OCI-LY7 (cell line): ENCODE measurements around the gene ACADSB. TPM values are rescaled to one million over a fixed set of nuclear protein-coding genes. Genes with fewer than 3 reads are reported as not detected.

Source experiments
- BruUV-seq: library from RNA; stranded (reverse); fragments of 400-500 nt; replicated peaks from 2 replicates; lab custom pipeline; 2021; lab: Mats Ljungman, UMichigan
- CTCF ChIA-PET: fragments of 300-600 bp; sonication (Branson Sonifier 250); formaldehyde crosslinking; loops from one replicate; lab custom pipeline; 2022; ENCODE audit warnings: antibody characterized with exemption; ENCODE audit not compliant: unreplicated experiment; lab: Charles Lee
- POLR2A ChIA-PET: fragments of 300-600 bp; sonication (Branson Sonifier 250); formaldehyde crosslinking; loops from one replicate; lab custom pipeline; 2022; ENCODE audit warnings: antibody characterized with exemption; lab: Charles Lee
- DNase-seq: peaks from one replicate; pipeline ENCODE4 v3.0.0-alpha.2; 2015; ENCODE audit warnings: low spot score
- H2AFZ ChIP-seq: fragments of 200-600 bp; sonication (generic), shearing (Covaris generic); 2 replicates; pipeline ENCODE4 v1.6.1; 2014; ENCODE audit warnings: mild to moderate bottlenecking, antibody characterized with exemption, low read length, moderate library complexity
- H3K27ac ChIP-seq: fragments of 200-600 bp; sonication (generic); 2 replicates; pipeline ENCODE4 v1.5.1; 2014; ENCODE audit warnings: mixed run types, low read depth, mild to moderate bottlenecking, moderate library complexity, low read length, inconsistent platforms; ENCODE audit not compliant: poor library complexity, severe bottlenecking
- H3K36me3 ChIP-seq: fragments of 200-600 bp; sonication (generic); 2 replicates; pipeline ENCODE4 v1.6.1; 2014; ENCODE audit warnings: mild to moderate bottlenecking, antibody characterized with exemption, low read length, moderate library complexity, mixed read lengths; ENCODE audit not compliant: insufficient read depth
- H3K4me1 ChIP-seq: fragments of 200-600 bp; sonication (generic); 2 replicates; pipeline ENCODE4 v1.5.1; 2014; ENCODE audit warnings: mild to moderate bottlenecking, low read length; ENCODE audit not compliant: insufficient read depth, poor library complexity, severe bottlenecking
- H3K4me2 ChIP-seq: fragments of 200-600 bp; sonication (generic); 2 replicates; pipeline ENCODE4 v1.6.1; 2014; ENCODE audit warnings: mild to moderate bottlenecking, low read length
- H3K4me3 ChIP-seq: fragments of 200-600 bp; sonication (generic); 2 replicates; pipeline ENCODE4 v1.5.1; 2014; ENCODE audit warnings: mild to moderate bottlenecking, low read depth, low read length; ENCODE audit not compliant: poor library complexity, severe bottlenecking
- H3K79me2 ChIP-seq: fragments of 200-600 bp; sonication (generic); 2 replicates; pipeline ENCODE4 v1.6.1; 2016; ENCODE audit warnings: low read depth, mild to moderate bottlenecking, low read length, moderate library complexity, mixed read lengths; ENCODE audit not compliant: insufficient read depth
- H3K9me2 ChIP-seq: fragments of 200-600 bp; sonication (generic); 2 replicates; pipeline ENCODE4 v1.6.1; 2016; ENCODE audit warnings: mild to moderate bottlenecking, low read length, mixed read lengths; ENCODE audit not compliant: insufficient read depth
- H3K9me3 ChIP-seq: fragments of 200-600 bp; sonication (generic); 2 replicates; pipeline ENCODE4 v1.6.1; 2014; ENCODE audit warnings: mild to moderate bottlenecking, mixed run types, low read length, mixed read lengths
- H4K20me1 ChIP-seq: fragments of 200-600 bp; sonication (generic); 2 replicates; pipeline ENCODE4 v1.6.1; 2014; ENCODE audit warnings: mild to moderate bottlenecking, antibody characterized with exemption, low read length, moderate library complexity, mixed read lengths; ENCODE audit not compliant: insufficient read depth
- CTCF ChIP-seq: fragments of 200-600 bp; sonication (generic); conservative IDR thresholded peaks from 2 replicates; pipeline ENCODE4 v1.5.1; 2014; ENCODE audit warnings: mild to moderate bottlenecking, antibody characterized with exemption, low read length, moderate library complexity, mixed read lengths
- EZH2phosphoT487 ChIP-seq: fragments of 200-600 bp; sonication (generic); IDR thresholded peaks from 2 replicates; pipeline ENCODE4 v1.6.1; 2018; ENCODE audit warnings: low read depth, borderline replicate concordance, mild to moderate bottlenecking, mixed run types, antibody characterized with exemption, low read length, moderate library complexity, mixed read lengths
- intact Hi-C: fragments of 100-400 bp; cut with micrococcal nuclease; formaldehyde crosslinking; loops from one replicate; pipeline ENCODE4 v1.10.0; 2022; ENCODE audit not compliant: unreplicated experiment
- total RNA-seq, 2 experiments: library from RNA; depleted of rRNA in 1 of 2; stranded (reverse); fragments of >200 nt in 1 of 2; shearing (Covaris generic) in 1 of 2; gene quantifications; 2 replicates each; pipeline ENCODE4 v1.2.3, GENCODE V29; 2014 to 2022

ACADSB gene
- total RNA-seq, 2 experiments from 2014 or later: 3.7 to 14.7 TPM

- TF ChIP-seq EZH2phosphoT487 (no peak), CTCF (no peak)
- H3K27ac ChIP-seq: no peak overlapping the region
- H3K36me3 ChIP-seq: peaks cover 75% of the 10 kb centered on the region
- intact Hi-C loops: no loop called here
- H3K9me3 ChIP-seq: no peaks in the 10 kb centered on the region
- no peaks in the 10 kb centered on the region for H3K79me2 ChIP-seq
- CTCF ChIA-PET: no interaction called here
- no peak overlapping the region for H3K4me2 ChIP-seq
- no peaks in the 10 kb centered on the region for H4K20me1 ChIP-seq
- POLR2A ChIA-PET: interaction anchor here (0.6 to 1.2 kb wide), 2 partner anchors 9 to 11 kb away, joined by 3 to 4 read pairs; no protein-coding TSS in a partner anchor
- no peaks in the 10 kb centered on the region for H3K9me2 ChIP-seq
- BruUV-seq: no TSS peak
- no peak overlapping the region for H3K4me3 ChIP-seq
- no peak overlapping the region for H2AFZ ChIP-seq
- DNase-seq: no peak
- peaks cover 4% of the 10 kb centered on the region for H3K4me1 ChIP-seq
These were observed 18.5 kb upstream of the ACADSB start for GRCh38 chr10:122990278-122990677.

GRCh38 chr10:122992031-122992585 is 16.7 kb upstream of the ACADSB start:
- BruUV-seq: no TSS peak
- no peak for DNase-seq
- ChIA-PET CTCF (no interaction called here), POLR2A (no interaction called here)
- H3K4me1 ChIP-seq: peaks cover 4% of the 10 kb centered on the region
- no peaks in the 10 kb centered on the region for H3K9me3 ChIP-seq
- no peak overlapping the region for H3K4me2 ChIP-seq
- no peak overlapping the region for H3K4me3 ChIP-seq
- no peak overlapping the region for H3K27ac ChIP-seq
- TF ChIP-seq EZH2phosphoT487 (no peak), CTCF (no peak)
- no peak overlapping the region for H2AFZ ChIP-seq
- H3K79me2 ChIP-seq: no peaks in the 10 kb centered on the region
- intact Hi-C loops: no loop called here
- H4K20me1 ChIP-seq: no peaks in the 10 kb centered on the region
- peaks cover 84% of the 10 kb centered on the region for H3K36me3 ChIP-seq
- no peaks in the 10 kb centered on the region for H3K9me2 ChIP-seq

GRCh38 chr10:122993797-122994336 is 14.9 kb upstream of the ACADSB start:
- Histone ChIP-seq H3K27ac (no peak overlapping the region), H3K4me2 (no peak overlapping the region), H3K4me3 (no peak overlapping the region), H2AFZ (no peak overlapping the region), H3K36me3 (peaks cover 84% of the 10 kb centered on the region), H3K9me2 (no peaks in the 10 kb centered on the region), H4K20me1 (no peaks in the 10 kb centered on the region), H3K9me3 (no peaks in the 10 kb centered on the region), H3K4me1 (peaks cover 4% of the 10 kb centered on the region), H3K79me2 (no peaks in the 10 kb centered on the region; the same call in 1 of the 2 replicates)
- CTCF ChIA-PET: no interaction called here
- POLR2A ChIA-PET: no interaction called here
- TF ChIP-seq EZH2phosphoT487: no peak
- no peak for TF ChIP-seq CTCF
- intact Hi-C loops: no loop called here
- DNase-seq: no peak
- BruUV-seq: no TSS peak
